GM12878 (cell line): Measurements from ENCODE around the gene FBLN7. TPM values are rescaled to one million over a fixed set of nuclear protein-coding genes. Genes with fewer than 3 reads are reported as not detected.

Experiments
- ATAC-seq: fragments of 200-7000 bp; cut with Tn5 transposase; 3 replicates; pipeline ENCODE4 v1.9.1; 2020; ENCODE audit warnings: mild to moderate bottlenecking, moderate library complexity
- BruUV-seq: library from RNA; stranded (reverse); fragments of 400-500 nt; replicated peaks from 2 replicates; lab custom pipeline; 2021; lab: Mats Ljungman, UMichigan
- CTCF ChIA-PET: fragments of 300-600 bp; sonication (Branson Sonifier 250); formaldehyde crosslinking; extraction: SDS; loops from one replicate; lab custom pipeline; 2021; ENCODE audit warnings: inconsistent platforms; lab: Yijun Ruan, JAX
- POLR2A ChIA-PET: fragments of 350-600 bp; formaldehyde crosslinking; extraction: SDS; loops from one replicate; lab custom pipeline; 2021; ENCODE audit warnings: inconsistent platforms; lab: Charles Lee
- RAD21 ChIA-PET: fragments of 300-600 bp; sonication (Branson Sonifier 250); formaldehyde crosslinking; loops from one replicate; lab custom pipeline; 2023; ENCODE audit warnings: antibody characterized with exemption; ENCODE audit not compliant: unreplicated experiment; lab: Charles Lee
- SMC1A ChIA-PET: fragments of 300-600 bp; sonication (Branson Sonifier 250); formaldehyde crosslinking; loops from one replicate; lab custom pipeline; 2023; ENCODE audit not compliant: unreplicated experiment, uncharacterized antibody; lab: Charles Lee
- DNase-seq: peaks from one replicate; pipeline ENCODE4 v3.0.0-alpha.2; 2011; ENCODE audit warnings: low read depth, low spot score
- FAIRE-seq: peaks from 3 replicates; lab custom pipeline; 2011; peaks lifted over from hg19 to GRCh38; lab: Jason Lieb, UNC
- H2AFZ ChIP-seq: 2 replicates; pipeline ENCODE4 v1.6.0; 2011; ENCODE audit warnings: low read depth, low read length, control low read depth; ENCODE audit not compliant: control insufficient read depth
- H3K27ac ChIP-seq: 2 replicates; pipeline ENCODE4 v1.5.1; 2011; ENCODE audit warnings: control low read depth; ENCODE audit not compliant: control insufficient read depth, insufficient read depth
- H3K27me3 ChIP-seq, 2 experiments: replicated peaks in 1 of 2; 2 replicates each; pipeline versions ENCODE4 v1.6.0 to v1.6.1; 2011; ENCODE audit warnings: low read length in 1 of 2; ENCODE audit not compliant: control insufficient read depth in 2 of 2, insufficient read depth in 2 of 2
- H3K36me3 ChIP-seq, 2 experiments: 2 replicates each; pipeline ENCODE4 v1.5.1; 2011; ENCODE audit warnings: low read length in 1 of 2; ENCODE audit not compliant: control insufficient read depth in 2 of 2, insufficient read depth in 2 of 2
- H3K4me1 ChIP-seq: 2 replicates; pipeline ENCODE4 v1.6.1; 2011; ENCODE audit warnings: mild to moderate bottlenecking, low read length, moderate library complexity, mixed read lengths; ENCODE audit not compliant: control insufficient read depth, insufficient read depth
- H3K4me2 ChIP-seq: 2 replicates; pipeline ENCODE4 v1.6.0; 2011; ENCODE audit warnings: control low read depth; ENCODE audit not compliant: control insufficient read depth, insufficient read depth
- H3K4me3 ChIP-seq: fragments of 200-600 bp; sonication (generic); 2 replicates; pipeline ENCODE4 v1.5.1; 2016
- H3K79me2 ChIP-seq: 2 replicates; pipeline ENCODE4 v1.6.0; 2011; ENCODE audit warnings: low read length; ENCODE audit not compliant: control insufficient read depth, insufficient read depth
- H3K9ac ChIP-seq: 2 replicates; pipeline ENCODE4 v1.8.0; 2011; ENCODE audit warnings: low read length, control low read depth, mixed read lengths; ENCODE audit not compliant: control insufficient read depth, insufficient read depth
- H3K9me3 ChIP-seq: replicated peaks from 3 replicates; pipeline ENCODE4 v1.5.1; 2011; ENCODE audit warnings: mild to moderate bottlenecking, low read length; ENCODE audit not compliant: control insufficient read depth, insufficient read depth
- H4K20me1 ChIP-seq: 2 replicates; pipeline ENCODE4 v1.6.0; 2011; ENCODE audit not compliant: control insufficient read depth, insufficient read depth
- BHLHE40 ChIP-seq, 2 experiments: fragments of 450-650 bp in 1 of 2; IDR thresholded peaks; 2 replicates each; pipeline ENCODE4 v1.6.1; 2011 to 2017; ENCODE audit warnings: low read depth in 2 of 2, borderline replicate concordance in 1 of 2, improper control_type of control experiment in 1 of 2, low read length in 1 of 2, mild to moderate bottlenecking in 1 of 2
- CBFB ChIP-seq: IDR thresholded peaks from 2 replicates; pipeline ENCODE4 v1.6.1; 2016; ENCODE audit warnings: antibody characterized with exemption, low read depth
- DPF2 ChIP-seq: fragments of 450-650 bp; IDR thresholded peaks from 2 replicates; pipeline ENCODE4 v1.6.1; 2017; ENCODE audit warnings: mild to moderate bottlenecking
- IKZF2 ChIP-seq, 2 experiments: fragments of 450-650 bp; IDR thresholded peaks; 2 replicates each; pipeline ENCODE4 v1.6.1; 2017; ENCODE audit warnings: mild to moderate bottlenecking in 2 of 2, moderate library complexity in 2 of 2
- KAT2A ChIP-seq: conservative IDR thresholded peaks from 2 replicates; pipeline ENCODE4 v1.6.1; 2011; ENCODE audit warnings: low read depth, low read length; ENCODE audit not compliant: control insufficient read depth
- MEF2A ChIP-seq: IDR thresholded peaks from 2 replicates; pipeline ENCODE4 v1.6.1; 2011; ENCODE audit warnings: low read depth, mild to moderate bottlenecking, low read length, moderate library complexity; ENCODE audit not compliant: insufficient read depth
- MTA3 ChIP-seq: IDR thresholded peaks from 2 replicates; pipeline ENCODE4 v1.6.1; 2012; ENCODE audit warnings: low read length, inconsistent platforms, borderline replicate concordance
- NBN ChIP-seq: fragments of 450-650 bp; IDR thresholded peaks from 2 replicates; pipeline ENCODE4 v1.6.1; 2016
- RBBP5 ChIP-seq: fragments of 200-600 bp; sonication (generic); conservative IDR thresholded peaks from 2 replicates; pipeline ENCODE4 v1.6.1; 2016
- SIN3A ChIP-seq: IDR thresholded peaks from 2 replicates; pipeline ENCODE4 v1.6.1; 2012; ENCODE audit warnings: low read depth, low read length, improper control_type of control experiment
- TAF1 ChIP-seq: IDR thresholded peaks from 2 replicates; pipeline ENCODE4 v1.6.1; 2011; ENCODE audit warnings: mild to moderate bottlenecking, low read depth, low read length, borderline replicate concordance
- TCF7 ChIP-seq: IDR thresholded peaks from 2 replicates; pipeline ENCODE4 v1.6.1; 2014; ENCODE audit warnings: antibody characterized with exemption, borderline replicate concordance
- WGBS: methylation state at CpG from one replicate; pipeline ENCODE4 v1.1.6; 2016; ENCODE audit warnings: low lambda C conversion rate; ENCODE audit not compliant: insufficient replicate concordance, insufficient coverage; ENCODE audit errors: missing lambda C conversion rate; 5-methylcytosine and 5-hydroxymethylcytosine counted together
- in situ Hi-C: fragments of 300-500 bp; cut with MboI; formaldehyde crosslinking; loops from 9 replicates; pipeline ENCODE4 v1.14.3; 2018; ENCODE audit warnings: mixed read lengths
- intact Hi-C: fragments of 100-400 bp; cut with micrococcal nuclease; formaldehyde crosslinking; loops from one replicate; pipeline ENCODE4 v1.14.2; 2022; ENCODE audit not compliant: unreplicated experiment
- polyA plus RNA-seq, 11 experiments: library from polyadenylated mRNA; depleted of rRNA in 4 of 11; unstranded in 6 of 11; stranded (reverse) in 5 of 11; fragments of >200 nt; fragmentation: Nextera tagmentation in 4 of 11; fragmentation: Illumina TruSeq in 1 of 11; extraction: Ambion mirVana in 4 of 11; extraction: Trizol in 1 of 11; gene quantifications; 1 replicate in 1 of 11; 2 replicates in 10 of 11; pipeline versions ENCODE4 v1.2.1 to v1.2.3, GENCODE V29; 2011 to 2016; ENCODE audit warnings: inconsistent platforms in 2 of 11, missing spikeins in 2 of 11, low read depth in 1 of 11
- total RNA-seq, 4 experiments: library from RNA; depleted of rRNA in 3 of 4; stranded (reverse); fragments of >200 nt in 3 of 4; fragmentation: Illumina TruSeq in 1 of 4; extraction: Trizol in 1 of 4; gene quantifications; 2 replicates each; pipeline versions ENCODE4 v1.2.1 to v1.2.3, GENCODE V29; 2013 to 2021
- TF ChIP-seq, protein P1 (sequence below): fragments of 450-650 bp; IDR thresholded peaks from 2 replicates; pipeline ENCODE4 v1.6.1; 2017; ENCODE audit warnings: borderline replicate concordance

Gene FBLN7
- total and polyA plus RNA-seq, 10 of the 15 experiments (the other 5 are each of a cell fraction or from before 2014, with no cell fraction given): 0.01 to 0.10 (median 0.01) TPM; not detected in 7

DNA sequence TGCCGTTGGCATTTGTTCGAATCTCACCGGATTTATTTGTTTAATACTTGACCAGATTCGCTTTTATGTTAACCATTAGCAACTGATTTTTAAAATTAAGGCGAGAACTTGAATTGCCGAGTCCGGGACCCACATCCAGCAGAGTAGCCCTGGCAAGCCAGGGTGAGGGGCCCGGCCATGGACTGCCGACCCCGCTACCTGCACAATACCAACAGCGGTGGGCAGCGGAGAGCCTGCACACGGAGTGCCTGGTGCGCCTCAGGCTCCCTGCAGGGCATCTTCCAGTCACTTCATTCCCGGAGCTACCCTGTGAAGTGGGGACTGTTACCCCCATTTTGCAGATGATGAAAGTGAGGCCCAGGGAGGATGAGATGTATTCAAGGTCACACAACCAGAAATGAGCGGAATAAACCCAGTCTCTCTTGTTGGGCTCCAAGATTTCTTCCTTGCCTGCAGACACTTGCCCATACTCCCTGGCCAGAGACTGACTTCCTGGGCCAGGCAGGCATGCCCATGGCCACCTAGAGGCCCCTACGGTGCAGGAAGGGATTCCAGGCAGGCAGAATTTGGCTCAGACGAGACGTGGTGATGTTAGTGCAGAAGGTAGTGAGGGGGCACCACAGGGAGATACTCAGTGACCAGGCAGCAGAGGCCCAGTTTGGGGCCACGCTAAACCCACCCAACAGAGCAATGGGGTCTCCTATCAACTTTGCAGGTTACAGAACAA is 2.9 kb downstream of the FBLN7 start:
- in situ Hi-C loops: no loop called here
- RAD21 ChIA-PET: no interaction called here

DNA sequence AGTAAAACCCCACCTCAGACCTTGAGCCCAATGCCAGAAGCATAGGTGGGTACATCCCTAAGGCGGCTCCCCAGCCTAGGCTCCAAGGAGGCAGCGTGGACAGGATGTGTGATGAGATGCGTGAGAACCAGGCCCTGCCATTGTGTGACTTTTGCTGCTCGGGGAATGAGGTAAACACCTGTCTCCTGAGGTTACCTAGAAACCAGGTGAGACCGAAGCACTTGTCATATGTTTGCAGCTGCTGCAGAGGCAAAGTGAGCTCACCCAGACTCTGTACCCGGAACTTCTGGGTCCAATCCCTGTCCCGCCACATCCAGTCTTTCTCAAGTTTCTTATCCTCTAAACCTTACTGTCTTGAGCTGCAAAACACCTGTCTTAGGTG is 3.4 kb downstream of the FBLN7 start:
- RAD21 ChIA-PET: no interaction called here
- no peaks in the 10 kb centered on the region for H3K79me2 ChIP-seq
- TF ChIP-seq BHLHE40 (IDR thresholded peaks at IDR 0.05; ENCODE audit: borderline replicate concordance in 1 of 2, low read depth in 2 of 2, low read length in 1 of 2) (no peak), RBBP5 (no peak), TAF1 (no peak), CBFB (no peak), IKZF2 (IDR thresholded peaks at IDR 0.05) (no peak), NBN (no peak), MTA3 (no peak)
- TF ChIP-seq, protein P1, sequence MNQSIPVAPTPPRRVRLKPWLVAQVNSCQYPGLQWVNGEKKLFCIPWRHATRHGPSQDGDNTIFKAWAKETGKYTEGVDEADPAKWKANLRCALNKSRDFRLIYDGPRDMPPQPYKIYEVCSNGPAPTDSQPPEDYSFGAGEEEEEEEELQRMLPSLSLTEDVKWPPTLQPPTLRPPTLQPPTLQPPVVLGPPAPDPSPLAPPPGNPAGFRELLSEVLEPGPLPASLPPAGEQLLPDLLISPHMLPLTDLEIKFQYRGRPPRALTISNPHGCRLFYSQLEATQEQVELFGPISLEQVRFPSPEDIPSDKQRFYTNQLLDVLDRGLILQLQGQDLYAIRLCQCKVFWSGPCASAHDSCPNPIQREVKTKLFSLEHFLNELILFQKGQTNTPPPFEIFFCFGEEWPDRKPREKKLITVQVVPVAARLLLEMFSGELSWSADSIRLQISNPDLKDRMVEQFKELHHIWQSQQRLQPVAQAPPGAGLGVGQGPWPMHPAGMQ: no peak
- TF ChIP-seq, all 136 proteins: peak for 0
- in situ Hi-C loops (no loop called here), intact Hi-C loops (no loop called here)
- ChIA-PET POLR2A (no interaction called here), SMC1A (no interaction called here), CTCF (no interaction called here)
- no peak for DNase-seq
- Histone ChIP-seq H3K4me2 (no peak overlapping the region), H3K36me3 (no peaks in the 10 kb centered on the region), H2AFZ (no peak overlapping the region), H3K4me1 (no peaks in the 10 kb centered on the region), H3K9me3 (no peaks in the 10 kb centered on the region), H3K4me3 (no peak overlapping the region), H3K27me3 (peaks cover 1 to 8% of the 10 kb centered on the region in 2 experiments; a peak in 2 of 4 replicates), H3K9ac (no peak overlapping the region), H4K20me1 (no peaks in the 10 kb centered on the region), H3K27ac (no peak overlapping the region)
- no peak for FAIRE-seq
- ATAC-seq: no peak
- WGBS: 77% methylated on average over 7 of the region's 7 CpGs
- BruUV-seq: no TSS peak

More for the DNA sequence above, 2.9 kb downstream of the FBLN7 start:
- H3K9me3 ChIP-seq: no peaks in the 10 kb centered on the region
- no peaks in the 10 kb centered on the region for H3K79me2 ChIP-seq
- no peak overlapping the region for H2AFZ ChIP-seq
- ATAC-seq (no peak), FAIRE-seq (no peak), DNase-seq (no peak)
- H3K4me1 ChIP-seq: no peaks in the 10 kb centered on the region
- H3K27ac ChIP-seq: no peak overlapping the region
- H3K27me3 ChIP-seq: peaks cover 1 to 8% of the 10 kb centered on the region in 2 experiments; a peak in 2 of 4 replicates
- H4K20me1 ChIP-seq: no peaks in the 10 kb centered on the region
- intact Hi-C loops: no loop called here
- ChIA-PET SMC1A (no interaction called here), CTCF (no interaction called here), POLR2A (no interaction called here)
- no peak overlapping the region for H3K4me2 ChIP-seq
- no TSS peak for BruUV-seq
- WGBS: 83% methylated on average over 20 of the region's 20 CpGs
- H3K36me3 ChIP-seq: no peaks in the 10 kb centered on the region
- TF ChIP-seq MEF2A (no peak), SIN3A (no peak), TAF1 (no peak), KAT2A (no peak), TCF7 (no peak), DPF2 (no peak)
- no peak overlapping the region for H3K9ac ChIP-seq
- no peak overlapping the region for H3K4me3 ChIP-seq
